Astrocyte (in vitro differentiated cells and primary cell): ENCODE measurements around the gene UBAC2.

ENCODE experiments used
- EZH2 ChIP-seq: IDR thresholded peaks from 2 replicates; pipeline ENCODE4 v1.6.1; 2012; ENCODE audit warnings: mild to moderate bottlenecking, low read length, inconsistent platforms; ENCODE audit not compliant: insufficient read depth
- TF ChIP-seq, protein P1 (sequence below): IDR thresholded peaks from 2 replicates; pipeline ENCODE4 v1.5.1; 2011; ENCODE audit warnings: low read depth, mild to moderate bottlenecking, inconsistent platforms, low read length, moderate library complexity; ENCODE audit not compliant: insufficient read depth

DNA sequence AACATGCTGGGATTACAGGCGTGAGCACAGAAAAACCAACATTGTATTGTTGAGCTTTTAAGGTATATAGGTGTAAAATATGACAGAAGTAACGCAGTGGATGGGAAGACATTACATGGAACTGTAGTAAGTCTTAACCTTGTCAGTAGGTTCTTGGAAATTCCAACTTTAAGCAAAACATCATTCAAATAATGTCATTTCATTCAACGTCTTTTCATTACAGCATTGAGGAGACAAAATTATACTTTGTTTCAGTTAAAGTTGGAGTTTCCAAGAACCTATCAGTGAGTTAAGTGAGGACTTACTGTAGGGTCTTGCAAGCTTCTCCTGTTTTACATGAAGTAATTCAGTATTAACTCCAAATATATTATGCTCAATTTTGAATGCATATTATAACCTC lies 133.6 kb downstream of the UBAC2 start:
- no peak for TF ChIP-seq EZH2
- TF ChIP-seq, protein P1, sequence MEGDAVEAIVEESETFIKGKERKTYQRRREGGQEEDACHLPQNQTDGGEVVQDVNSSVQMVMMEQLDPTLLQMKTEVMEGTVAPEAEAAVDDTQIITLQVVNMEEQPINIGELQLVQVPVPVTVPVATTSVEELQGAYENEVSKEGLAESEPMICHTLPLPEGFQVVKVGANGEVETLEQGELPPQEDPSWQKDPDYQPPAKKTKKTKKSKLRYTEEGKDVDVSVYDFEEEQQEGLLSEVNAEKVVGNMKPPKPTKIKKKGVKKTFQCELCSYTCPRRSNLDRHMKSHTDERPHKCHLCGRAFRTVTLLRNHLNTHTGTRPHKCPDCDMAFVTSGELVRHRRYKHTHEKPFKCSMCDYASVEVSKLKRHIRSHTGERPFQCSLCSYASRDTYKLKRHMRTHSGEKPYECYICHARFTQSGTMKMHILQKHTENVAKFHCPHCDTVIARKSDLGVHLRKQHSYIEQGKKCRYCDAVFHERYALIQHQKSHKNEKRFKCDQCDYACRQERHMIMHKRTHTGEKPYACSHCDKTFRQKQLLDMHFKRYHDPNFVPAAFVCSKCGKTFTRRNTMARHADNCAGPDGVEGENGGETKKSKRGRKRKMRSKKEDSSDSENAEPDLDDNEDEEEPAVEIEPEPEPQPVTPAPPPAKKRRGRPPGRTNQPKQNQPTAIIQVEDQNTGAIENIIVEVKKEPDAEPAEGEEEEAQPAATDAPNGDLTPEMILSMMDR: no peak
